ENCODE results near the gene RBM26. TPM values are rescaled to one million over a fixed set of nuclear protein-coding genes. Genes with fewer than 3 reads are reported as not detected.

Gene RBM26
- total and polyA plus RNA-seq, 2 of the 4 experiments (the other 2 are of a cell fraction) = 17.6 to 18.1 TPM

DNA sequence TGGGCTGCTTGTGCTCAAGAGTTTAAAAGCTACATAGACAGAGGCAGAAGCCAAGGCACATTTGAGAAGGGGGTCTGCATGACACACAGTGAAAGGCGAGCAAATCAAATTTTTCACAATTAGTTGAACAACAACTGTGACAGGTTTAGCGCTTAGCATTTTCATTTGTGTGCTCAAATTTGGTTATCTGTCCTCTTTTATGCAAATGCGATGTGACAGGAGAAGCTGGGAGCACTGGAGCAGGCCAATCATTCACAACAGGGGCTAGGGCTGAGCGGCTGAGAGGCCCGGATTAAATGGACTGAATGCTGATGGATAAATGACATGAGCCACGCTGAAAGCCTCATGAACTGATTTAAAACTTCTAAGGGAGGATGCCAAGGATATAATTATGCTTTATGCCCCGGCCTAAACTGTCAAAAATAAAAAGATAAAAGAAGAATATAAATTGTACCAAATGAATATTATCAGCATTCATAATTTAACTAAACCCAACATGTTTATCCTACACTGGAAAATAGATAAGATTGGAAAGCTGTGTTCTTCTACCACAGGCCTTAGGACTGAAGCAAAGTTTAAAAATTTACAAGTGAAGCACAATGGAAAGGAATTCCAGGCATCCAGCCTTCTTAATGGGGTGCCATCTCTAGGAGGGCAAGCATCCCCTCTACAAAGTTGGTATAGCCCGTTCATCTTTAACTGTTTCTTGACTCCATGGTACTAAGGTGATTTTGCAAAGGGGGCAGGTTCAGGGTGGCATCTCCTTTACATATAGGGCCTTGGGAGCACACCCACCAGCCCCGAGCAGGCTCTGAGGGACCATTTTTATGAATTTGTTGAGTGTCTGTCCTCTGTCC, 117.9 kb downstream of the RBM26 start (continued):
- TF ChIP-seq SMC3 (IDR thresholded peaks at IDR 0.05; ENCODE audit: low read depth, low read length) = no peak

DNA sequence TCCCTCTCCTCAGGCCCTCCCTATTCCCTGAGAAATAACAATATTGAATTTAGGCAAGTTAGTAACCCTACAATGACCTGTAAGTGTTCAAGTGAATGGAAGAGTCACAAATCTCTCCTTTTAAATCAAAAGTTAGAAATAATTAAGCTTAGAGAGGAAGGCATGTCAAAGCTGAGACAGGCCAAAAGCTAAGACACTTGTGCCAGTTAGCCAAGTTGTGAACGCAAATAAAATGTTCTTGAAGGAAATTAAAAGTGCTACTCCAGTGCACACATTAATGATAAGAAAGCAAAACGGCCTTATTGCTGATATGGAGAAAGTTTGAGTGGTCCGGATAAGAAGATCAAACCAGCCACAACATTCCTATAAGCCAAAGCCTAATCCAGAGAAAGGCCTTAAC, 120.9 kb downstream of the RBM26 start:
- Histone ChIP-seq H2AK5ac (ENCODE audit: low read depth, low read length) (no peak overlapping the region), H3K27me3 (ENCODE audit: control insufficient read depth, insufficient read depth, low read length) (peaks cover 6% of the 10 kb centered on the region; the same call in 1 of the 2 replicates), H3K4me1 (ENCODE audit: control insufficient read depth, insufficient read depth, low read length) (no peaks in the 10 kb centered on the region), H3K18ac (ENCODE audit: low read depth, low read length) (no peak overlapping the region), H3K9me1 (ENCODE audit: insufficient read depth, low read length) (no peaks in the 10 kb centered on the region), H3K4me3 (ENCODE audit: insufficient read depth, low read depth, low read length) (no peak overlapping the region), H3K9ac (ENCODE audit: low read depth, low read length) (no peak overlapping the region), H2BK20ac (ENCODE audit: low read depth, low read length) (no peak overlapping the region), H4K20me1 (ENCODE audit: insufficient read depth, low read length) (no peaks in the 10 kb centered on the region), H4K5ac (ENCODE audit: low read depth, low read length) (no peak overlapping the region), H3K27ac (ENCODE audit: insufficient read depth, low read length) (no peak overlapping the region), H3K4me2 (ENCODE audit: low read depth, low read length) (no peak overlapping the region), H2AFZ (replicated peaks; ENCODE audit: low read length, poor library complexity) (no peak overlapping the region), H3K56ac (ENCODE audit: extremely low read depth, insufficient read depth, low read length) (no peak overlapping the region), H2BK5ac (ENCODE audit: low read depth, low read length, poor library complexity, severe bottlenecking) (no peak overlapping the region), H2BK120ac (ENCODE audit: low read depth, low read length) (no peak overlapping the region), H4K91ac (ENCODE audit: insufficient read depth, low read depth, low read length) (no peak overlapping the region), H3K9me3 (ENCODE audit: control insufficient read depth, insufficient read depth, low read length) (no peaks in the 10 kb centered on the region), H3K79me1 (ENCODE audit: low read depth in 1 of 2, low read length in 2 of 2) (no peaks in the 10 kb centered on the region), H2AK9ac (replicated peaks; ENCODE audit: low read depth, low read length, poor library complexity) (no peak overlapping the region), H2BK15ac (ENCODE audit: low read depth, low read length) (no peak overlapping the region), H3K14ac (replicated peaks; ENCODE audit: low read depth, low read length) (no peak overlapping the region), H4K8ac (ENCODE audit: low read depth in 2 of 2, low read length in 2 of 2) (no peak overlapping the region), H3K36me3 (ENCODE audit: control insufficient read depth, insufficient read depth, low read length) (no peaks in the 10 kb centered on the region), H3K23ac (ENCODE audit: low read depth, low read length) (no peak overlapping the region), H3K4ac (ENCODE audit: low read depth, low read length) (no peak overlapping the region)
- ATAC-seq (ENCODE audit: low read depth) (no peak), DNase-seq (no peak)
- CTCF ChIA-PET = no interaction called here
- dilution Hi-C loops (cut with HindIII; ENCODE audit: low sequenced_read_pairs, unreplicated experiment) (no loop called here), in situ Hi-C loops (cut with MboI; ENCODE audit: low sequenced_read_pairs) (no loop called here), intact Hi-C loops (cut with micrococcal nuclease) (no loop called here)
- no TSS peak for BruUV-seq (replicated peaks)
- POLR2A ChIA-PET (ENCODE audit: unreplicated experiment) = no interaction called here
- WGBS, 2 experiments (ENCODE audit: extremely low coverage in 2 of 2, insufficient read length in 1 of 2) = no CpG with 5 or more reads among the region's 3 CpGs
- no peak for TF ChIP-seq NFE2L2 (IDR thresholded peaks at IDR 0.05; ENCODE audit: low read depth, low read length)
- TF ChIP-seq RFX5 (IDR thresholded peaks at IDR 0.05; ENCODE audit: low read depth, low read length) = no peak
- TF ChIP-seq SMC3 (IDR thresholded peaks at IDR 0.05; ENCODE audit: low read depth, low read length) = no peak
- TF ChIP-seq MAZ (IDR thresholded peaks at IDR 0.05; ENCODE audit: borderline replicate concordance, low read depth, low read length) = no peak
- no peak for TF ChIP-seq FOS (IDR thresholded peaks at IDR 0.05; ENCODE audit: low read depth, low read length)
- TF ChIP-seq, protein P1, sequence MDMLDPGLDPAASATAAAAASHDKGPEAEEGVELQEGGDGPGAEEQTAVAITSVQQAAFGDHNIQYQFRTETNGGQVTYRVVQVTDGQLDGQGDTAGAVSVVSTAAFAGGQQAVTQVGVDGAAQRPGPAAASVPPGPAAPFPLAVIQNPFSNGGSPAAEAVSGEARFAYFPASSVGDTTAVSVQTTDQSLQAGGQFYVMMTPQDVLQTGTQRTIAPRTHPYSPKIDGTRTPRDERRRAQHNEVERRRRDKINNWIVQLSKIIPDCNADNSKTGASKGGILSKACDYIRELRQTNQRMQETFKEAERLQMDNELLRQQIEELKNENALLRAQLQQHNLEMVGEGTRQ (IDR thresholded peaks at IDR 0.05; ENCODE audit: low read depth, low read length) = no peak
- TF ChIP-seq, protein P2, sequence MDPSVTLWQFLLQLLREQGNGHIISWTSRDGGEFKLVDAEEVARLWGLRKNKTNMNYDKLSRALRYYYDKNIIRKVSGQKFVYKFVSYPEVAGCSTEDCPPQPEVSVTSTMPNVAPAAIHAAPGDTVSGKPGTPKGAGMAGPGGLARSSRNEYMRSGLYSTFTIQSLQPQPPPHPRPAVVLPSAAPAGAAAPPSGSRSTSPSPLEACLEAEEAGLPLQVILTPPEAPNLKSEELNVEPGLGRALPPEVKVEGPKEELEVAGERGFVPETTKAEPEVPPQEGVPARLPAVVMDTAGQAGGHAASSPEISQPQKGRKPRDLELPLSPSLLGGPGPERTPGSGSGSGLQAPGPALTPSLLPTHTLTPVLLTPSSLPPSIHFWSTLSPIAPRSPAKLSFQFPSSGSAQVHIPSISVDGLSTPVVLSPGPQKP (IDR thresholded peaks at IDR 0.05; ENCODE audit: borderline replicate concordance, low read depth, low read length) = no peak
- TF ChIP-seq, protein P3, sequence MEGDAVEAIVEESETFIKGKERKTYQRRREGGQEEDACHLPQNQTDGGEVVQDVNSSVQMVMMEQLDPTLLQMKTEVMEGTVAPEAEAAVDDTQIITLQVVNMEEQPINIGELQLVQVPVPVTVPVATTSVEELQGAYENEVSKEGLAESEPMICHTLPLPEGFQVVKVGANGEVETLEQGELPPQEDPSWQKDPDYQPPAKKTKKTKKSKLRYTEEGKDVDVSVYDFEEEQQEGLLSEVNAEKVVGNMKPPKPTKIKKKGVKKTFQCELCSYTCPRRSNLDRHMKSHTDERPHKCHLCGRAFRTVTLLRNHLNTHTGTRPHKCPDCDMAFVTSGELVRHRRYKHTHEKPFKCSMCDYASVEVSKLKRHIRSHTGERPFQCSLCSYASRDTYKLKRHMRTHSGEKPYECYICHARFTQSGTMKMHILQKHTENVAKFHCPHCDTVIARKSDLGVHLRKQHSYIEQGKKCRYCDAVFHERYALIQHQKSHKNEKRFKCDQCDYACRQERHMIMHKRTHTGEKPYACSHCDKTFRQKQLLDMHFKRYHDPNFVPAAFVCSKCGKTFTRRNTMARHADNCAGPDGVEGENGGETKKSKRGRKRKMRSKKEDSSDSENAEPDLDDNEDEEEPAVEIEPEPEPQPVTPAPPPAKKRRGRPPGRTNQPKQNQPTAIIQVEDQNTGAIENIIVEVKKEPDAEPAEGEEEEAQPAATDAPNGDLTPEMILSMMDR (conservative IDR thresholded peaks at IDR 0.05; ENCODE audit: low read depth, low read length) = no peak
- TF ChIP-seq CHD1 (IDR thresholded peaks at IDR 0.05; ENCODE audit: low read depth, low read length) = no peak
- TF ChIP-seq CEBPB (IDR thresholded peaks at IDR 0.05; ENCODE audit: low read depth, low read length) = no peak
- no peak for TF ChIP-seq MXI1 (IDR thresholded peaks at IDR 0.05; ENCODE audit: borderline replicate concordance, low read depth, low read length)
- TF ChIP-seq RCOR1 (IDR thresholded peaks at IDR 0.05; ENCODE audit: insufficient replicate concordance, low read length) = no peak
- TF ChIP-seq POLR2A (IDR thresholded peaks at IDR 0.05; ENCODE audit: low read depth, low read length) = no peak

Data from IMR-90 (cell line).